ENCODE measurements around the gene THAP2. TPM values are rescaled to one million over a fixed set of nuclear protein-coding genes. Genes with fewer than 3 reads are reported as not detected.

THAP2 gene
- total and polyA plus RNA-seq, 7 donors, result 3.1 to 5.5 (median 4.2) TPM

DNA sequence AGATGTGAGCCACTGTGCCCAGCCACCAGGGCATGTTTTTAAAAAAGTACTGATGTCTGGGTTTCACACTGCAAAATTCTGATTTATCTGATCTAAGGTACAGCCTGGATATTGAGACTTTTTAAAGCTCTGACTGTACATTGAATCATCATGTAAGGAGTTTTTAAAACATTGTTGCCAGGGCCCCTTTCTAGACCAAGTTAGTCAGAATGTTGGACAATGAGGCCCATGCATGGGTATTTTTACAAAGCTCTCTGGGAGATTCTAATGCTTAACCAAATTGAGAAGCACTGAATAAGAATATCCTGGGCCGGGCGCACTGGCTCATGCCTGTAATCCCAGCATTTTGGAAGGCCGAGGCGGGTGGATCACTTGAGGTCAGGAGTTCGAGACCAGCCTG lies 38.5 kb downstream of the THAP2 start:
- H3K9me3 ChIP-seq, result no peaks in the 10 kb centered on the region
- WGBS, 2 donors, result 97 to 99% methylated on average over 5 of the region's 5 CpGs
- H3K27ac ChIP-seq, result no peak overlapping the region
- intact Hi-C loops (cut with DNase I), result no loop called here
- peaks cover 9 to 52% (median 16%) of the 10 kb centered on the region in 4 donors for H3K36me3 ChIP-seq
- no peaks in the 10 kb centered on the region for H3K27me3 ChIP-seq
- H3K4me1 ChIP-seq, result no peaks in the 10 kb centered on the region
- TF ChIP-seq POLR2AphosphoS5 (IDR thresholded peaks at IDR 0.05), result no peak
- TF ChIP-seq EP300 (IDR thresholded peaks at IDR 0.05), result no peak
- no peak for TF ChIP-seq POLR2A (IDR thresholded peaks at IDR 0.05)
- TF ChIP-seq CTCF (IDR thresholded peaks at IDR 0.05), result no peak
- DNase-seq, result no peak
- no peak overlapping the region for H3K4me3 ChIP-seq

GRCh38 chr12:71703206-71703605 lies 39.1 kb downstream of the THAP2 start:
- 82 to 90% methylated on average over 2 of the region's 2 CpGs for WGBS, 2 donors
- Histone ChIP-seq H3K27me3 (no peaks in the 10 kb centered on the region), H3K27ac (no peak overlapping the region), H3K4me1 (no peaks in the 10 kb centered on the region), H3K36me3 (peaks cover 9 to 46% (median 15%) of the 10 kb centered on the region in 4 donors), H3K9me3 (no peaks in the 10 kb centered on the region), H3K4me3 (no peak overlapping the region)
- intact Hi-C loops (cut with DNase I), result no loop called here
- no peak for DNase-seq
- TF ChIP-seq POLR2AphosphoS5 (IDR thresholded peaks at IDR 0.05), result no peak
- TF ChIP-seq POLR2A (IDR thresholded peaks at IDR 0.05), result no peak
- TF ChIP-seq CTCF (IDR thresholded peaks at IDR 0.05), result no peak
- TF ChIP-seq EP300 (IDR thresholded peaks at IDR 0.05), result no peak

DNA sequence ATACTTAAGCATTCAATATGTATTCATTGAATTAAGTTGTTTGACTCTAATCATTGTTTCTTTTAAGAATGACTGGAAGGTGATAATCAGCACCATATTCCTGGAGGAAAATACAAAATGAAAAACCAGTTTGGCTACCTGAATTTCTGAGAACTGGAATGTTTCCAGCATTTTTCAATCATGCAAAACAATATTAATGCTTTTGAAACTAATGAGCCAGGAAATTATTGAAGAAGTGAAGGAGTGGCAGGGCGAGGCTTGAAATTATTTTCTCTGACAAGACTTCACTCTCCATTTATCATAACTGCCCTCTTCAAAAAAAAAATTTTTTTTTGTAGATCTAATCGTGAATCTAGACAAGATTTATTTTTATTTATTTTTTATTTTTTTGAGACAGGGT lies 40.8 kb downstream of the THAP2 start:
- WGBS, 2 donors, result 91 to 94% methylated on average over 2 of the region's 2 CpGs
- Histone ChIP-seq H3K27ac (no peak overlapping the region), H3K9me3 (no peaks in the 10 kb centered on the region), H3K36me3 (peaks cover 5 to 29% (median 7%) of the 10 kb centered on the region in 4 donors), H3K4me1 (no peaks in the 10 kb centered on the region), H3K4me3 (no peak overlapping the region), H3K27me3 (no peaks in the 10 kb centered on the region)
- DNase-seq, result no peak
- intact Hi-C loops (cut with DNase I), result no loop called here
- no peak for TF ChIP-seq POLR2A (IDR thresholded peaks at IDR 0.05)
- no peak for TF ChIP-seq EP300 (IDR thresholded peaks at IDR 0.05)
- no peak for TF ChIP-seq CTCF (IDR thresholded peaks at IDR 0.05)
- TF ChIP-seq POLR2AphosphoS5 (IDR thresholded peaks at IDR 0.05), result no peak

GRCh38 chr12:71708658-71709057 lies 44.6 kb downstream of the THAP2 start:
- Histone ChIP-seq H3K27ac (no peak overlapping the region), H3K36me3 (no peaks in the 10 kb centered on the region), H3K9me3 (peaks cover 0 to 3% (median 0%) of the 10 kb centered on the region in 4 donors), H3K4me1 (no peaks in the 10 kb centered on the region), H3K27me3 (no peaks in the 10 kb centered on the region), H3K4me3 (no peak overlapping the region)
- WGBS, 2 donors, result 98 to 99% methylated on average over 1 of the region's 1 CpG
- intact Hi-C loops (cut with DNase I), result no loop called here
- DNase-seq, result no peak
- no peak for TF ChIP-seq POLR2AphosphoS5 (IDR thresholded peaks at IDR 0.05)
- no peak for TF ChIP-seq POLR2A (IDR thresholded peaks at IDR 0.05)

DNA sequence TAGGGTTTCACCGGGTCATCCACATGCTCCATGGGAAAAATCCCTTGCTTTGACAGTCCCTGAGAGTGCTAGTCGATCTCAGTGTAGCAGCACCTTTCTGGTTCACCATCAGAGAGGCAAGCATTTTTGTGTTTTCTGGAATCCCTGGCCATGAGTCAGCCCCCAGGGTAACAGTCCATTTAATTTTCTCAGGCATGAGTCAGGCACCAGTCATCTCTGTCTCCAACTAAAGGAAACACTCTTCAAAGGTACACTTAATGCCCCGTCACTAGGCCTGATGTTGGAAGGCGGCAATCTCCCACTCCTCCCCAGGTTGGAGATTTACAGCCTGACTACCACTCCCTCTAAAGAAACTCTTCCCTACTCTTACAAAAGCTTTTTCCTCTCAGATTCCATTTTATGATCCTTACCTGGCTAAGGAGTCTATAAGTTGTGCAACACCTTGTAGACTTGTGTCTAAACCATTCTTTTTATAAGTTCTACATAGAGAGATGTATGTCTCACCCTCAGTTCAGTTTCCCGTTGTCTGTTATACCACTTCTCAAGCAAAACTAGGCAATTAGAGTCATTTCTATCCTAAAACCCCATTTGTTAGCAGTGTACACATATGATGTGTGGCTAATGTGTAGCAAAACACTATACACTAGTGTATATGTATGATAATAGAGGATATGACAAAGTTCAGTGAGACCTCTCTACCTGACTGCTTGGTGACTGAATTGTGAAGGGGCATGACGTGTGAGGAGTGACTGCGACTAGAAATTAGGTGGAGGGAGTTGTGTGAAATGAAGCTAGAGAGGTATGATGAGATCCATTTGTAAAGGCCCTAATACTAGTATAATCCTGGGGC lies 46.4 kb downstream of the THAP2 start:
- Histone ChIP-seq H3K4me3 (no peak overlapping the region), H3K36me3 (no peaks in the 10 kb centered on the region), H3K27me3 (no peaks in the 10 kb centered on the region), H3K4me1 (no peaks in the 10 kb centered on the region), H3K27ac (no peak overlapping the region), H3K9me3 (peaks cover 0 to 3% (median 3%) of the 10 kb centered on the region in 4 donors)
- WGBS, 2 donors, result 89 to 90% methylated on average over 7 of the region's 7 CpGs
- no peak for DNase-seq
- TF ChIP-seq POLR2A (IDR thresholded peaks at IDR 0.05) (no peak), CTCF (IDR thresholded peaks at IDR 0.05) (no peak), POLR2AphosphoS5 (IDR thresholded peaks at IDR 0.05) (no peak), EP300 (IDR thresholded peaks at IDR 0.05) (no peak)
- intact Hi-C loops (cut with DNase I), result no loop called here
